Esophagus squamous epithelium (tissue), 5 donors: ENCODE measurements around the gene SLC52A3. TPM values are rescaled to one million over a fixed set of nuclear protein-coding genes. Genes with fewer than 3 reads are reported as not detected.
"Not testable (repeated sequence)": the region's sequence is repeated elsewhere in the genome, so short reads cannot be mapped to it uniquely, and the experiment has no call there.

ENCODE experiments used
- DNase-seq: peaks from one replicate; lab custom pipeline; 2025; lab: John Stamatoyannopoulos, UW
- H3K27ac ChIP-seq, 4 donors: fragments of 200-600 bp; sonication (generic); one replicate each; pipeline ENCODE4 v1.5.1; 2016 to 2019; ENCODE audit warnings: mild to moderate bottlenecking in 1 of 4
- H3K27me3 ChIP-seq, 4 donors: fragments of 200-600 bp; sonication (generic); 1 replicate in 3 of 4; 2 replicates in 1 of 4; pipeline versions ENCODE4 v1.5.1 to v1.6.0; 2017 to 2021; ENCODE audit warnings: antibody characterized with exemption in 1 of 4
- H3K36me3 ChIP-seq, 3 donors: fragments of 200-600 bp; sonication (generic); one replicate each; pipeline ENCODE4 v1.5.1; 2016 to 2019
- H3K4me1 ChIP-seq, 3 donors: fragments of 200-600 bp; sonication (generic); one replicate each; pipeline ENCODE4 v1.5.1; 2017 to 2019
- H3K4me3 ChIP-seq, 4 donors: fragments of 200-600 bp; sonication (generic); 1 replicate in 3 of 4; 2 replicates in 1 of 4; pipeline ENCODE4 v1.5.1; 2016 to 2019; ENCODE audit warnings: mild to moderate bottlenecking in 2 of 4, moderate library complexity in 1 of 4
- H3K9me3 ChIP-seq, 3 donors: fragments of 200-600 bp; sonication (generic); one replicate each; pipeline ENCODE4 v1.5.1; 2016 to 2019
- POLR2A ChIP-seq, 4 donors: fragments of 450-650 bp; IDR thresholded peaks; one replicate each; pipeline ENCODE4 v1.6.1; 2017; ENCODE audit warnings: antibody characterized with exemption in 4 of 4, mild to moderate bottlenecking in 4 of 4, moderate library complexity in 3 of 4
- WGBS, 2 donors: methylation state at CpG; one replicate each; pipeline ENCODE4 v1.1.5; 2018; 5-methylcytosine and 5-hydroxymethylcytosine counted together
- intact Hi-C: fragments of 100-400 bp; cut with DNase I; formaldehyde crosslinking; loops from one replicate; pipeline ENCODE4 v1.15.0; 2022
- total RNA-seq, 4 donors: library from RNA; depleted of rRNA; stranded (reverse); fragments of >200 nt; gene quantifications; one replicate each; pipeline ENCODE4 v1.1.0, GENCODE V29; 2016
- TF ChIP-seq, protein P1 (sequence below), 6 experiments: fragments of 450-650 bp in 4 of 6; fragments of 200-600 bp in 2 of 6; sonication (generic) in 2 of 6; IDR thresholded peaks; one replicate each; pipeline ENCODE4 v1.5.1; 2016 to 2019; ENCODE audit warnings: antibody characterized with exemption in 6 of 6, mild to moderate bottlenecking in 4 of 6, moderate library complexity in 4 of 6
- donor health status: DM: yes; HTN: yes; CAD: no.

Gene SLC52A3
- total RNA-seq, 4 donors from 2014 or later = 0.57 to 10.9 (median 6.5) TPM

- TF ChIP-seq POLR2A (IDR thresholded peaks at IDR 0.05) = no peak
- TF ChIP-seq, protein P1, sequence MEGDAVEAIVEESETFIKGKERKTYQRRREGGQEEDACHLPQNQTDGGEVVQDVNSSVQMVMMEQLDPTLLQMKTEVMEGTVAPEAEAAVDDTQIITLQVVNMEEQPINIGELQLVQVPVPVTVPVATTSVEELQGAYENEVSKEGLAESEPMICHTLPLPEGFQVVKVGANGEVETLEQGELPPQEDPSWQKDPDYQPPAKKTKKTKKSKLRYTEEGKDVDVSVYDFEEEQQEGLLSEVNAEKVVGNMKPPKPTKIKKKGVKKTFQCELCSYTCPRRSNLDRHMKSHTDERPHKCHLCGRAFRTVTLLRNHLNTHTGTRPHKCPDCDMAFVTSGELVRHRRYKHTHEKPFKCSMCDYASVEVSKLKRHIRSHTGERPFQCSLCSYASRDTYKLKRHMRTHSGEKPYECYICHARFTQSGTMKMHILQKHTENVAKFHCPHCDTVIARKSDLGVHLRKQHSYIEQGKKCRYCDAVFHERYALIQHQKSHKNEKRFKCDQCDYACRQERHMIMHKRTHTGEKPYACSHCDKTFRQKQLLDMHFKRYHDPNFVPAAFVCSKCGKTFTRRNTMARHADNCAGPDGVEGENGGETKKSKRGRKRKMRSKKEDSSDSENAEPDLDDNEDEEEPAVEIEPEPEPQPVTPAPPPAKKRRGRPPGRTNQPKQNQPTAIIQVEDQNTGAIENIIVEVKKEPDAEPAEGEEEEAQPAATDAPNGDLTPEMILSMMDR (IDR thresholded peaks at IDR 0.05) = no peak
- Histone ChIP-seq H3K27ac (no peak overlapping the region), H3K9me3 (no peaks in the 10 kb centered on the region), H3K4me1 (peaks cover 0 to 12% (median 10%) of the 10 kb centered on the region in 3 donors), H3K27me3 (peaks cover 0 to 100% (median 3%) of the 10 kb centered on the region in 4 donors), H3K4me3 (no peak overlapping the region), H3K36me3 (no peaks in the 10 kb centered on the region)
- 76 to 90% methylated on average over 2 to 7 of the region's 7 CpGs for WGBS, 2 donors
- intact Hi-C loops = loop anchor here (10.0 kb wide), 1 partner anchor 51 kb away; the partner anchor contains the start of gene SCRT2
- DNase-seq = no peak
These were observed 42.8 kb downstream of the SLC52A3 start for GRCh38 chr20:725491-725890.

GRCh38 chr20:724797-725196, 43.5 kb downstream of the SLC52A3 start:
- 71 to 77% methylated on average over 6 to 7 of the region's 7 CpGs for WGBS, 2 donors
- Histone ChIP-seq H3K4me1 (peaks cover 0 to 12% (median 10%) of the 10 kb centered on the region in 3 donors), H3K27me3 (peaks cover 0 to 100% (median 3%) of the 10 kb centered on the region in 4 donors)
- intact Hi-C loops = loop anchor here (10.0 kb wide), 1 partner anchor 50 kb away; the partner anchor contains the start of gene SCRT2
- not testable (repeated sequence) for H3K36me3 ChIP-seq, H3K4me3 ChIP-seq, DNase-seq, H3K27ac ChIP-seq, H3K9me3 ChIP-seq

- DNase-seq = no peak
- 24 to 68% methylated on average over 3 to 4 of the region's 8 CpGs for WGBS, 2 donors
These were observed 44.5 kb downstream of the SLC52A3 start for GRCh38 chr20:723756-724155.

GRCh38 chr20:722822-723644, 45.3 kb downstream of the SLC52A3 start:
- TF ChIP-seq POLR2A (IDR thresholded peaks at IDR 0.05) = no peak
- TF ChIP-seq, protein P1 (IDR thresholded peaks at IDR 0.05) = no peak
- H3K27ac ChIP-seq = no peak overlapping the region
- peaks cover 0 to 4% (median 3%) of the 10 kb centered on the region in 3 donors for H3K4me1 ChIP-seq
- no peak for DNase-seq
- intact Hi-C loops = loop anchor here (10.0 kb wide), 1 partner anchor 48 kb away; the partner anchor contains the start of gene SCRT2
- peaks cover 0 to 100% (median 0%) of the 10 kb centered on the region in 4 donors for H3K27me3 ChIP-seq
- H3K4me3 ChIP-seq = no peak overlapping the region
- 78 to 85% methylated on average over 8 to 10 of the region's 11 CpGs for WGBS, 2 donors
- H3K9me3 ChIP-seq = no peaks in the 10 kb centered on the region
- H3K36me3 ChIP-seq = no peaks in the 10 kb centered on the region

More at GRCh38 chr20:723756-724155, 44.5 kb downstream of the SLC52A3 start:
- H3K27me3 ChIP-seq = peaks cover 0 to 100% (median 2%) of the 10 kb centered on the region in 4 donors
- H3K4me1 ChIP-seq = peaks cover 0 to 11% (median 10%) of the 10 kb centered on the region in 3 donors
- no peaks in the 10 kb centered on the region for H3K36me3 ChIP-seq
- no peak overlapping the region for H3K4me3 ChIP-seq
- no peak overlapping the region for H3K27ac ChIP-seq
- TF ChIP-seq, protein P1 (IDR thresholded peaks at IDR 0.05) = no peak
- TF ChIP-seq POLR2A (IDR thresholded peaks at IDR 0.05) = no peak
- no peaks in the 10 kb centered on the region for H3K9me3 ChIP-seq
- intact Hi-C loops = loop anchor here (10.0 kb wide), 1 partner anchor 49 kb away; the partner anchor contains the start of gene SCRT2

DNA sequence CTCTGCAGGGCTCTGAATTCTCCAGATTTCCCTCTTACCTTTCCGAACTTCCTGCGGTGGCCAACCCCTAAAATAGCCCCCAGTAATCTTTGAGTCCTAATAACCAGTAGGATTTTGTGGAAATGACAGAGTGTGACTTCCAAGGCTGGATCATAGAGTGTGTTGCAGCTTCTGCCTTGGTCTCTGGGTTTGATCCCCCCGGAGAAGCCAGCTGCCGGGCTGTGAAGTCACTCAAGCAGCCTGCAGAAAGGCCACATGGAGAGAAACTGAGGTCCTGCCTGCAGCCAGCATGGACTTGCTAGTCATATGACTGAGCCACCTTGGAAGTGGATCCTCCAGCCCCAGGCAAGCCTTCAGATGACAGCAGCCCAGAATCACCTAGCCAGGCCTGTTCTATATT, 46.4 kb downstream of the SLC52A3 start:
- Histone ChIP-seq H3K36me3 (no peaks in the 10 kb centered on the region), H3K9me3 (no peaks in the 10 kb centered on the region), H3K27me3 (peaks cover 0 to 94% (median 0%) of the 10 kb centered on the region in 4 donors), H3K4me3 (no peak overlapping the region), H3K27ac (no peak overlapping the region), H3K4me1 (no peaks in the 10 kb centered on the region)
- TF ChIP-seq, protein P1 (IDR thresholded peaks at IDR 0.05) = no peak
- TF ChIP-seq POLR2A (IDR thresholded peaks at IDR 0.05) = no peak
- 78 to 93% methylated on average over 3 to 4 of the region's 4 CpGs for WGBS, 2 donors
- intact Hi-C loops = loop anchor here (10.0 kb wide), 1 partner anchor 47 kb away; the partner anchor contains the start of gene SCRT2
- DNase-seq = no peak
